ENCODE data around the gene SLC38A6.

SLC38A6 gene

GRCh38 chr14:60973070-60973469 is 8.0 kb upstream of the SLC38A6 start:
- no peaks in the 10 kb centered on the region for H3K27me3 ChIP-seq (ENCODE audit: control insufficient read depth in 5 of 5, insufficient read depth in 4 of 5, low read length in 5 of 5)
- no peaks in the 10 kb centered on the region for H3K9me3 ChIP-seq (ENCODE audit: control insufficient read depth in 5 of 5, low read length in 5 of 5)
- no peak overlapping the region for H3K9ac ChIP-seq (ENCODE audit: low read length in 5 of 5)
- H3K36me3 ChIP-seq (ENCODE audit: control insufficient read depth in 5 of 5, insufficient read depth in 5 of 5, low read length in 5 of 5), result peaks cover 2 to 23% (median 18%) of the 10 kb centered on the region in 5 donors
- peaks cover 0 to 5% (median 0%) of the 10 kb centered on the region in 5 donors for H3K4me1 ChIP-seq (ENCODE audit: control insufficient read depth in 5 of 5, insufficient read depth in 5 of 5, low read length in 5 of 5)
- H3K27ac ChIP-seq (ENCODE audit: low read depth, low read length), result no peak overlapping the region
- no peak overlapping the region for H3K4me3 ChIP-seq (ENCODE audit: low read depth in 1 of 5, low read length in 5 of 5)

GRCh38 chr14:60974090-60974651 is 6.9 kb upstream of the SLC38A6 start:
- Histone ChIP-seq H3K36me3 (ENCODE audit: control insufficient read depth in 5 of 5, insufficient read depth in 5 of 5, low read length in 5 of 5) (peaks cover 2 to 23% (median 18%) of the 10 kb centered on the region in 5 donors), H3K9me3 (ENCODE audit: control insufficient read depth in 5 of 5, low read length in 5 of 5) (no peaks in the 10 kb centered on the region), H3K4me3 (ENCODE audit: low read depth in 1 of 5, low read length in 5 of 5) (no peak overlapping the region), H3K4me1 (ENCODE audit: control insufficient read depth in 5 of 5, insufficient read depth in 5 of 5, low read length in 5 of 5) (peaks cover 0 to 8% (median 0%) of the 10 kb centered on the region in 5 donors), H3K9ac (ENCODE audit: low read length in 5 of 5) (no peak overlapping the region), H3K27me3 (ENCODE audit: control insufficient read depth in 5 of 5, insufficient read depth in 4 of 5, low read length in 5 of 5) (no peaks in the 10 kb centered on the region), H3K27ac (ENCODE audit: low read depth, low read length) (no peak overlapping the region)

DNA sequence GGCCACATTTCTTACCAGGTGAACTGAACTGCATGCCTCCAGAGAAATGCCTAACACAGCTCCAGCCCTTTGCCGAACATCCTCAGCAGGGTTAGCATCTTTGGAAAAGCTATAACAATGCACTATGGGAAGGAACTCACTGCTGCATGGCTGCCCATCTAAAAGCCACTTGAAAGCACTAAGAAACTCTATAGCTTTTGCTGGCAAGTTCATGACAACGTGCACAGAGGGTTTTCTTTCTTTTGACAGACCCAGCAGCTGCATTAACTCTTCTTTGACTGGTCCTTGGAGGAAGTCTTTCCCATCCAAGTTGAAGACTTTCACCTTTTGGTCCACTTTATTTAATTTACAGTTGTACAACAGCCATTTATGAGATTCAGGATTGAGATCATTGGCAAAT is 5.5 kb upstream of the SLC38A6 start:
- H3K4me3 ChIP-seq (ENCODE audit: low read depth in 1 of 5, low read length in 5 of 5), result no peak overlapping the region
- H3K27ac ChIP-seq (ENCODE audit: low read depth, low read length), result no peak overlapping the region
- peaks cover 2 to 23% (median 18%) of the 10 kb centered on the region in 5 donors for H3K36me3 ChIP-seq (ENCODE audit: control insufficient read depth in 5 of 5, insufficient read depth in 5 of 5, low read length in 5 of 5)
- no peak overlapping the region for H3K9ac ChIP-seq (ENCODE audit: low read length in 5 of 5)
- H3K27me3 ChIP-seq (ENCODE audit: control insufficient read depth in 5 of 5, insufficient read depth in 4 of 5, low read length in 5 of 5), result no peaks in the 10 kb centered on the region
- no peaks in the 10 kb centered on the region for H3K9me3 ChIP-seq (ENCODE audit: control insufficient read depth in 5 of 5, low read length in 5 of 5)
- H3K4me1 ChIP-seq (ENCODE audit: control insufficient read depth in 5 of 5, insufficient read depth in 5 of 5, low read length in 5 of 5), result peaks cover 0 to 20% (median 8%) of the 10 kb centered on the region in 5 donors

- peaks cover 5 to 36% (median 27%) of the 10 kb centered on the region in 5 donors for H3K4me1 ChIP-seq (ENCODE audit: control insufficient read depth in 5 of 5, insufficient read depth in 5 of 5, low read length in 5 of 5)
- no peak overlapping the region for H3K4me3 ChIP-seq (ENCODE audit: low read depth in 1 of 5, low read length in 5 of 5)
- no peak overlapping the region for H3K27ac ChIP-seq (ENCODE audit: low read depth, low read length)
- no peaks in the 10 kb centered on the region for H3K27me3 ChIP-seq (ENCODE audit: control insufficient read depth in 5 of 5, insufficient read depth in 4 of 5, low read length in 5 of 5)
- H3K9ac ChIP-seq (ENCODE audit: low read length in 5 of 5), result peak overlapping the region in 1 of 5 donors; percentile 21
- H3K36me3 ChIP-seq (ENCODE audit: control insufficient read depth in 5 of 5, insufficient read depth in 5 of 5, low read length in 5 of 5), result peaks cover 2 to 23% (median 18%) of the 10 kb centered on the region in 5 donors
- no peaks in the 10 kb centered on the region for H3K9me3 ChIP-seq (ENCODE audit: control insufficient read depth in 5 of 5, low read length in 5 of 5)
These were observed 3.2 kb upstream of the SLC38A6 start for GRCh38 chr14:60977847-60978246.

GRCh38 chr14:60981633-60982455 is 799 bp downstream of the SLC38A6 start:
- peak overlapping the region; percentile 80 to 94 (median 89) for H3K9ac ChIP-seq (ENCODE audit: low read length in 5 of 5)
- no peaks in the 10 kb centered on the region for H3K27me3 ChIP-seq (ENCODE audit: control insufficient read depth in 5 of 5, insufficient read depth in 4 of 5, low read length in 5 of 5)
- H3K4me3 ChIP-seq (ENCODE audit: low read depth in 1 of 5, low read length in 5 of 5), result peak overlapping the region; percentile 90 to 99 (median 97)
- H3K9me3 ChIP-seq (ENCODE audit: control insufficient read depth in 5 of 5, low read length in 5 of 5), result no peaks in the 10 kb centered on the region
- peaks cover 0 to 13% (median 9%) of the 10 kb centered on the region in 5 donors for H3K36me3 ChIP-seq (ENCODE audit: control insufficient read depth in 5 of 5, insufficient read depth in 5 of 5, low read length in 5 of 5)
- H3K27ac ChIP-seq (ENCODE audit: low read depth, low read length), result peak overlapping the region; percentile 89
- peaks cover 5 to 46% (median 28%) of the 10 kb centered on the region in 5 donors for H3K4me1 ChIP-seq (ENCODE audit: control insufficient read depth in 5 of 5, insufficient read depth in 5 of 5, low read length in 5 of 5)

DNA sequence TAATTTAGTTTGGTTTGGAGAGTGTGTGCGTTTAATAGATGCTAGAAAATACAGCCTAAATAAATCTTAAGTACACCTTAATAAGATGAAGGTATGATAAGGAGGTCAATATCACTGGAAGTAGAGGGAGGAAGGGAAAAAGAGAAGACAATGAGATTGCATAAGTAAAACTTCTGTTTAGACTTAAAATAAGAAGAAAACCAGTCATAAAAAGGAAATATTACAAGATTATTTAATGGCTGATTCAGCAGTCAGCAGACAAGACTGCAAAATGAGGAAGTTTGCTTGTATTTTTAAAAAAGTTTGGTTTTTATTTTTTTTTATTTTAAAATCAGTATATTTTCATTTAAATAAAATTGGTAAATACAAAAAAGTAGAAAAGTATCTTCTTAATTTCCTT is 3.2 kb downstream of the SLC38A6 start:
- Histone ChIP-seq H3K27ac (ENCODE audit: low read depth, low read length) (no peak overlapping the region), H3K4me3 (ENCODE audit: low read depth in 1 of 5, low read length in 5 of 5) (no peak overlapping the region), H3K36me3 (ENCODE audit: control insufficient read depth in 5 of 5, insufficient read depth in 5 of 5, low read length in 5 of 5) (peaks cover 14 to 28% (median 20%) of the 10 kb centered on the region in 5 donors), H3K27me3 (ENCODE audit: control insufficient read depth in 5 of 5, insufficient read depth in 4 of 5, low read length in 5 of 5) (no peaks in the 10 kb centered on the region), H3K9ac (ENCODE audit: low read length in 5 of 5) (no peak overlapping the region), H3K9me3 (ENCODE audit: control insufficient read depth in 5 of 5, low read length in 5 of 5) (no peaks in the 10 kb centered on the region), H3K4me1 (ENCODE audit: control insufficient read depth in 5 of 5, insufficient read depth in 5 of 5, low read length in 5 of 5) (peaks cover 5 to 40% (median 28%) of the 10 kb centered on the region in 5 donors)

GRCh38 chr14:60986500-60986899 is 5.5 kb downstream of the SLC38A6 start:
- Histone ChIP-seq H3K36me3 (ENCODE audit: control insufficient read depth in 5 of 5, insufficient read depth in 5 of 5, low read length in 5 of 5) (peaks cover 22 to 42% (median 28%) of the 10 kb centered on the region in 5 donors), H3K27me3 (ENCODE audit: control insufficient read depth in 5 of 5, insufficient read depth in 4 of 5, low read length in 5 of 5) (no peaks in the 10 kb centered on the region), H3K9ac (ENCODE audit: low read length in 5 of 5) (no peak overlapping the region), H3K27ac (ENCODE audit: low read depth, low read length) (no peak overlapping the region), H3K4me3 (ENCODE audit: low read depth in 1 of 5, low read length in 5 of 5) (no peak overlapping the region), H3K9me3 (ENCODE audit: control insufficient read depth in 5 of 5, low read length in 5 of 5) (no peaks in the 10 kb centered on the region), H3K4me1 (ENCODE audit: control insufficient read depth in 5 of 5, insufficient read depth in 5 of 5, low read length in 5 of 5) (peaks cover 5 to 31% (median 13%) of the 10 kb centered on the region in 5 donors)

DNA sequence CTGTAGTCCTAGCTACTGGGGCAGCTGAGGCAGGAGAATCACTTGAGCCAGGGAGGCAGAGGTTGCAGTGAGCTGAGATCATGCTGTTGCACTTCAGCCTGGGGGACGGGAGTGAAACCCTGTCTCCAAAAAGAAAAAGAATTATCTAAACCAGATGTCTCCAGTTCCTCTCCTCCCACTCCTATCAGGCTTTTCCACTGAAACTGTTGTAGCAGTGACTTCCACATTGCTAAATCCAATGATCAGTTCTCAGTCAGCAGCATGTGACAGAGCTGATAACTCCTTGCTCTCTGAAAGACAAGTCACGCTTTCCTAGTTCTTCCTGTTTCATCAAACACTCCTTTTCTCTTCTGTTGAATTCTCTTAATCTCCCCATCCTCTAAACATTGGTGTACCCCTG is 8.6 kb downstream of the SLC38A6 start:
- Histone ChIP-seq H3K4me1 (ENCODE audit: control insufficient read depth in 5 of 5, insufficient read depth in 5 of 5, low read length in 5 of 5) (peaks cover 0 to 9% (median 0%) of the 10 kb centered on the region in 5 donors), H3K36me3 (ENCODE audit: control insufficient read depth in 5 of 5, insufficient read depth in 5 of 5, low read length in 5 of 5) (peaks cover 26 to 61% (median 37%) of the 10 kb centered on the region in 5 donors), H3K27ac (ENCODE audit: low read depth, low read length) (peak overlapping the region; percentile 18), H3K9me3 (ENCODE audit: control insufficient read depth in 5 of 5, low read length in 5 of 5) (no peaks in the 10 kb centered on the region), H3K27me3 (ENCODE audit: control insufficient read depth in 5 of 5, insufficient read depth in 4 of 5, low read length in 5 of 5) (no peaks in the 10 kb centered on the region), H3K9ac (ENCODE audit: low read length in 5 of 5) (no peak overlapping the region), H3K4me3 (ENCODE audit: low read depth in 1 of 5, low read length in 5 of 5) (no peak overlapping the region)

DNA sequence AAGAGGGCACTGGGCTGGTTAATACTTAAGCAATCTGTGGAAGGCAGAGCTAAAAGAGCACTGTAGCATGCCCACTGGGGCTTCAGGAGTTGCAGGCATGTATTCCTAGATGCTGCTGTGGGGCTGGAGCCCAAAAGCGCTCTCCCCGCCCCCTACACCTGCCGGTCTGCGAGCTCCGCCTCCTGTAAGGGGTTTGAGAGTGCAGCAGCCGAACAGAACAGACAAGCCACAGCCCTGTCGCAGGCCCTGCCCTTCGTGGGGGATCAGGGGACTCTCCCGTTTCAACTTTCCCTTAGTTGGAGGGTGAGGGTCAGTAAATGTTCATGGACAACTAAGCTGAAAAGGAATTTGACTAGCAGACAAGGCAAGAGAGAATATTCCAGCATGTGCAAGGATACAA is 17.6 kb downstream of the SLC38A6 start:
- Histone ChIP-seq H3K27ac (ENCODE audit: low read depth, low read length) (no peak overlapping the region), H3K4me3 (ENCODE audit: low read depth in 1 of 5, low read length in 5 of 5) (no peak overlapping the region), H3K9ac (ENCODE audit: low read length in 5 of 5) (no peak overlapping the region), H3K27me3 (ENCODE audit: control insufficient read depth in 5 of 5, insufficient read depth in 4 of 5, low read length in 5 of 5) (no peaks in the 10 kb centered on the region), H3K4me1 (ENCODE audit: control insufficient read depth in 5 of 5, insufficient read depth in 5 of 5, low read length in 5 of 5) (peaks cover 0 to 5% (median 0%) of the 10 kb centered on the region in 5 donors), H3K36me3 (ENCODE audit: control insufficient read depth in 5 of 5, insufficient read depth in 5 of 5, low read length in 5 of 5) (peaks cover under 1 to 12% (median 8%) of the 10 kb centered on the region in 5 donors), H3K9me3 (ENCODE audit: control insufficient read depth in 5 of 5, low read length in 5 of 5) (peaks cover 0 to 7% (median 0%) of the 10 kb centered on the region in 5 donors)

- peaks cover 0 to 5% (median 0%) of the 10 kb centered on the region in 5 donors for H3K4me1 ChIP-seq (ENCODE audit: control insufficient read depth in 5 of 5, insufficient read depth in 5 of 5, low read length in 5 of 5)
These were observed 18.5 kb downstream of the SLC38A6 start for GRCh38 chr14:60999536-60999935.

More at GRCh38 chr14:60999536-60999935, 18.5 kb downstream of the SLC38A6 start:
- peaks cover 3 to 9% (median 8%) of the 10 kb centered on the region in 5 donors for H3K36me3 ChIP-seq (ENCODE audit: control insufficient read depth in 5 of 5, insufficient read depth in 5 of 5, low read length in 5 of 5)
- H3K4me3 ChIP-seq (ENCODE audit: low read depth in 1 of 5, low read length in 5 of 5), result no peak overlapping the region
- no peak overlapping the region for H3K27ac ChIP-seq (ENCODE audit: low read depth, low read length)
- H3K27me3 ChIP-seq (ENCODE audit: control insufficient read depth in 5 of 5, insufficient read depth in 4 of 5, low read length in 5 of 5), result no peaks in the 10 kb centered on the region
- no peak overlapping the region for H3K9ac ChIP-seq (ENCODE audit: low read length in 5 of 5)
- peaks cover 0 to 7% (median 0%) of the 10 kb centered on the region in 5 donors for H3K9me3 ChIP-seq (ENCODE audit: control insufficient read depth in 5 of 5, low read length in 5 of 5)
